GM21529 (cell line): ENCODE measurements around the gene CHRNA5.
"Not testable (repeated sequence)": the region's sequence is repeated elsewhere in the genome, so short reads cannot be mapped to it uniquely, and the experiment has no call there.

Experiments used
- ATAC-seq: cut with Tn5 transposase; IDR thresholded peaks from one replicate; pipeline ENCODE4 v1.9.1; 2021; ENCODE audit not compliant: unreplicated experiment

CHRNA5 gene

GRCh38 chr15:78564743-78565096 lies 600 bp upstream of the CHRNA5 start:
- ATAC-seq = peak; percentile 28

GRCh38 chr15:78565951-78566774 lies 843 bp downstream of the CHRNA5 start:
- ATAC-seq = peak; percentile 24

GRCh38 chr15:78567531-78567930 lies 2.2 kb downstream of the CHRNA5 start:
- ATAC-seq = no peak

- ATAC-seq = no peak
Measured at GRCh38 chr15:78570710-78571109, 5.4 kb downstream of the CHRNA5 start.

- no peak for ATAC-seq
Measured at GRCh38 chr15:78571382-78571781, 6.1 kb downstream of the CHRNA5 start.

GRCh38 chr15:78573416-78573815 lies 8.1 kb downstream of the CHRNA5 start:
- no peak for ATAC-seq

- ATAC-seq = no peak
Measured at GRCh38 chr15:78574944-78575343, 9.6 kb downstream of the CHRNA5 start.

- no peak for ATAC-seq
Measured at GRCh38 chr15:78597583-78597982, 32.3 kb downstream of the CHRNA5 start.

- ATAC-seq = no peak
Measured at GRCh38 chr15:78598348-78598747, 33.0 kb downstream of the CHRNA5 start.

GRCh38 chr15:78599189-78599588 lies 33.9 kb downstream of the CHRNA5 start:
- no peak for ATAC-seq

- ATAC-seq = no peak
Measured at GRCh38 chr15:78603467-78603866, 38.1 kb downstream of the CHRNA5 start.

- no peak for ATAC-seq
Measured at GRCh38 chr15:78604420-78604819, 39.1 kb downstream of the CHRNA5 start.

- ATAC-seq = no peak
Measured at GRCh38 chr15:78605201-78605600, 39.9 kb downstream of the CHRNA5 start.

- no peak for ATAC-seq
Measured at GRCh38 chr15:78605680-78606079, 40.4 kb downstream of the CHRNA5 start.

- ATAC-seq = not testable (repeated sequence)
Measured at GRCh38 chr15:78609551-78609950, 44.2 kb downstream of the CHRNA5 start.

GRCh38 chr15:78614021-78614420 lies 48.7 kb downstream of the CHRNA5 start:
- ATAC-seq = no peak

- ATAC-seq = no peak
Measured at GRCh38 chr15:78615151-78615589, 49.9 kb downstream of the CHRNA5 start.

GRCh38 chr15:78616506-78616905 lies 51.2 kb downstream of the CHRNA5 start:
- ATAC-seq = no peak

GRCh38 chr15:78617076-78617475 lies 51.8 kb downstream of the CHRNA5 start:
- ATAC-seq = no peak

- no peak for ATAC-seq
Measured at GRCh38 chr15:78617516-78617915, 52.2 kb downstream of the CHRNA5 start.

GRCh38 chr15:78618064-78618463 lies 52.7 kb downstream of the CHRNA5 start:
- ATAC-seq = no peak

GRCh38 chr15:78618490-78618934 lies 53.2 kb downstream of the CHRNA5 start:
- ATAC-seq = no peak
